ENCODE measurements around the gene TIMM17A.

The TIMM17A gene

GRCh38 chr1:201985355-201985754 lies 30.1 kb downstream of the TIMM17A start:
- DNase-seq, result no peak

GRCh38 chr1:201988601-201989000 lies 33.3 kb downstream of the TIMM17A start:
- no peak for DNase-seq

- DNase-seq, result no peak
Observed at GRCh38 chr1:201989354-201990128, 34.2 kb downstream of the TIMM17A start.

- no peak for DNase-seq
Observed at GRCh38 chr1:201990427-201990826, 35.1 kb downstream of the TIMM17A start.

GRCh38 chr1:201999625-202000238 lies 44.4 kb downstream of the TIMM17A start:
- peak in 1 of 5 donors; percentile 24 for DNase-seq

GRCh38 chr1:202002507-202002906 lies 47.2 kb downstream of the TIMM17A start:
- no peak for DNase-seq

DNA sequence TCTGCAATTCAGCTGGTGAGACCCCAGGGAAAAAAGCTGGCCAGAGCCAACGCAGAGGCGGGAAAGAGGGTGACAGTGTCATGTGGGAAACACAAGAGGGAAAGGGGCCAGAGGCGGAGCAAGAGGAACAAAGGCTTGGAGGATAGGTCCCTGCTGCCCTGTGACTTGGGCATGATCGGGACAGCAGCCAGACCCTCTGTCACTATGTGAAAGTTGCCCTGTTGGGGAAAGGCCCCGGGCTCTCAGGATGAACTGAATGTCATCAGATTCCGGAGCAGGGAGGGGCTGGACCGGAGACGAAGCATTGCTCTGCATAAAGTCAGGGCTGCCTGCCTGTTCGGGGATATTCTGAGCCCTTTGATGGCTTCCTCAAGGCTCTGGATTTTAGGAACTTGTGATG lies 49.4 kb downstream of the TIMM17A start:
- no peak for DNase-seq

GRCh38 chr1:202005958-202006357 lies 50.7 kb downstream of the TIMM17A start:
- DNase-seq, result no peak

DNA sequence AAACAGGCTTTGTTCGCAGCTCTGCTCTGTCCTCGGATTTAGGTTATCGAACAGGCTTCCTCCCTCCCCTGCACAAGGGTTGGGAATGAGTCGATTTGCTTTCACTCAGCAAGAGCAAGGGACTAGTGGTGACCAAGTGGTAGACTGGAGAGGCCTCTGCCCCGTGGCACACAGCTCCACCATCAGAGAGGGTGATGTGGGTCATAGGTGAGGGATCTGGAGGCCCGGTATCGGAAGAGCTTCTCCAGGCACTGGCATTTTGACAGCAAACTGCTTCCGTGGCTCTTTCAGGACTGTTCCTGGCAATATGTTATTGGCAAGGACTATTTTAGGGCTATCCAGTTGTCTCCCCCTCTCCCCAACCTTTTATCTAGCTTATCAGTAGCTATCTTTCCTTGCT lies 52.0 kb downstream of the TIMM17A start:
- DNase-seq, result no peak

DNA sequence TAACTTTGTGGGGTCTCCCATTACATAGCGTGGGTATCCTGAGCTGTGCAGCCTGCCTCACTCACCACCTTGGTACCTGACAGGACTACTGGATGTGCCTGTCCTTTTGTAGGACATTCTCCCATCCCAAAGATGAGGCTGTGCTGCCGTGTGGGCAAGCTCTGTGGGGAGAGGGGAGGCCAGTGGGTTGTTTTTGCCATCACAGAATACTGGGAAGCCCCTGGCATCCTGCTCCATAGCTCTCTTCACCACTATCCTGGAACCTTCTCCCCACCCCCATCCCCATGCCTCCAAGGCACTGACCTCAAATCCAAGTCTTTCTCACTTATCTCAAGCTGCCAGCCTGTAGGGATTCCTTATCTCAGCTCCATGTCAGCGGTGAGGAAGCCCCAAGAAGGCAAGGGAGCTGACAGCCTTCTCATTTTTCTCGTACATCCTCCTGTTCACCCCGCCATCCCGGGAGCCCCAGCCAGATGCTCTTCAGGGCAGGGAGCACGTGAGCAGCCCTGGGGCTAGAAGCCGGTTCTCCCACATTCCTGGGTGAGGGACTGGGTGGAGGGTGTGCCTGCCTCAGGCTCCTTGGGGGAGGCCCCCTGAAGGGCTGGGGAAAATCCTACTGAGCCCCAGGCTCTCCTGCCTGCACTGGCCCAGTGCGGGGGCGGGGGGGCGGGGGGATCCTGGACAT lies 52.6 kb downstream of the TIMM17A start:
- no peak for DNase-seq

GRCh38 chr1:202009326-202010179 lies 54.2 kb downstream of the TIMM17A start:
- peak in 4 of 5 donors; percentile 21 to 51 (median 36) for DNase-seq

DNA sequence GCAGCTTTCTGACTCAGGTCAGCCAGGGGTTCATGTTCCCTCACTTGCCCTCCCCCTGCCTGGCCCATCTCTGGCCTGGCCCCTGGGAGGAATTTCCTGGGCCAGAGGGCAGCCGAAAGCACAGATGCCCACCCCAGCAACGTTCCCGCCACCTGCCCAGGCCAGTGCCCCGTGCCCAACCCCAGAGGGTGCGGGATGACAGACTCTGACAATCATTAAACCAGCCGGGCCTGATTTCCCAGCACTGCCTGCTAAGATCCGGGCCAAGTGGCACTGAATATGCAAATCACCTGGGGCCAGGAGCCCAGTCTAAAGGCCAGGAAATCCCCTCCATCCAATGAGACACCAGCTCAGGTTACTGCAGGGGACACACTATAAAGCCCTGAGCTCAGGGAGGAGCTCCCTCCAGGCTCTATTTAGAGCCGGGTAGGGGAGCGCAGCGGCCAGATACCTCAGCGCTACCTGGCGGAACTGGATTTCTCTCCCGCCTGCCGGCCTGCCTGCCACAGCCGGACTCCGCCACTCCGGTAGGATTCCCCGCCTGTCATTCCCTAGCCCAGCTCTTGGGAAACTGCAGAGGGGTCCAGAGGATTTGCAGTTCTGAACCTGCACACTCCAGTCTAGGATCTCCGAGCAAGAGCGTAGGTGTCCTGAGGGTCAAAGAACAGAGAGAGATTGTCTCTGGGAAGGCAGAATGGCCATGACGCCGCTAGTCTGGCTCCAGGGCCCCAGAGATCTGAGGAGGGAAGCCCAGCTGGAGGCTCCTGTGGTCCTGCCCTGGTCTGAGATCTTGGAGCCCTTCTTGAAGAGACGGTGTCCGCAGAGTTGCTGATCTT lies 55.1 kb downstream of the TIMM17A start, which contains the start of gene ELF3:
Gene ELF3, plus strand, starts transcription at position 408 of the 836 bp plus-strand sequence. CDS start 550 bp downstream, outside the sequence.
- no peak for DNase-seq

- no peak for DNase-seq
Observed at GRCh38 chr1:202011994-202012393, 56.7 kb downstream of the TIMM17A start.

DNA sequence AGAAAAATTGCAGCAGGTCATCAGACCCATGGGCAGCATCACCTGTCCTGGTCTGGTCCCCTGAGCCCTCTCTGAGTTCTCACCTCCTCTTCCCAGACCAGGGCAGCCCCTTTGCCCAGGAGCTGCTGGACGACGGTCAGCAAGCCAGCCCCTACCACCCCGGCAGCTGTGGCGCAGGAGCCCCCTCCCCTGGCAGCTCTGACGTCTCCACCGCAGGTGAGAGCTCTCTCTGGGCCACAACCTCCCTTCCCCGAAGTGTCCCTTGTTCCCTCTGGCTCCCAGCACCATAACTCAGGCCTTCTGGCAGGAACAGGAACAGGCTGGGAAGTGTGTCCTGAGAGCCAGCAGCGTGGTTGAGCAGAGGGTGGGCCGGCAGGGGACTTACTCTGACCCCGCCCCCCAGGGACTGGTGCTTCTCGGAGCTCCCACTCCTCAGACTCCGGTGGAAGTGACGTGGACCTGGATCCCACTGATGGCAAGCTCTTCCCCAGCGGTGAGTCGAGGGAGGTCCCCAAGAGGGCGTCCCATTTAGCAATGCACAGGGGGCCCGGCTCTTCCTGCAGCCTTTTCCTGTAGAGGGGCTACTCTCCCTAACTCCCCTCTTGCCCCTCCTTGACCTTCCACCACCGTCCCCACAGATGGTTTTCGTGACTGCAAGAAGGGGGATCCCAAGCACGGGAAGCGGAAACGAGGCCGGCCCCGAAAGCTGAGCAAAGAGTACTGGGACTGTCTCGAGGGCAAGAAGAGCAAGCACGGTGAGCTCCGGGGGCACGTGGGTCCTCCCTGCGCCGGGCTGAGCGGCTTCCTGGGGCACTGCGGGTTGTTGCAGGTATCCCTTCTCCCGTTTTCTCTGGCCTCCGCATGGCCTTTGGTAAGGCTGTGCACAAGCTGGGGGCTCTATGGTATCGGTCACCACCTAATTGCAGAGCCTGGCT lies 57.5 kb downstream of the TIMM17A start:
- DNase-seq, result no peak

GRCh38 chr1:202013603-202014002 lies 58.3 kb downstream of the TIMM17A start:
- no peak for DNase-seq

GRCh38 chr1:202014060-202014459 lies 58.8 kb downstream of the TIMM17A start:
- DNase-seq, result no peak

GRCh38 chr1:202014915-202015661 lies 59.8 kb downstream of the TIMM17A start:
- no peak for DNase-seq

DNA sequence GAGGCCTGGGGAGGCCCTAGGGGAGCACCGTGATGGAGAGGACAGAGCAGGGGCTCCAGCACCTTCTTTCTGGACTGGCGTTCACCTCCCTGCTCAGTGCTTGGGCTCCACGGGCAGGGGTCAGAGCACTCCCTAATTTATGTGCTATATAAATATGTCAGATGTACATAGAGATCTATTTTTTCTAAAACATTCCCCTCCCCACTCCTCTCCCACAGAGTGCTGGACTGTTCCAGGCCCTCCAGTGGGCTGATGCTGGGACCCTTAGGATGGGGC lies 60.3 kb downstream of the TIMM17A start:
- no peak for DNase-seq

DNA sequence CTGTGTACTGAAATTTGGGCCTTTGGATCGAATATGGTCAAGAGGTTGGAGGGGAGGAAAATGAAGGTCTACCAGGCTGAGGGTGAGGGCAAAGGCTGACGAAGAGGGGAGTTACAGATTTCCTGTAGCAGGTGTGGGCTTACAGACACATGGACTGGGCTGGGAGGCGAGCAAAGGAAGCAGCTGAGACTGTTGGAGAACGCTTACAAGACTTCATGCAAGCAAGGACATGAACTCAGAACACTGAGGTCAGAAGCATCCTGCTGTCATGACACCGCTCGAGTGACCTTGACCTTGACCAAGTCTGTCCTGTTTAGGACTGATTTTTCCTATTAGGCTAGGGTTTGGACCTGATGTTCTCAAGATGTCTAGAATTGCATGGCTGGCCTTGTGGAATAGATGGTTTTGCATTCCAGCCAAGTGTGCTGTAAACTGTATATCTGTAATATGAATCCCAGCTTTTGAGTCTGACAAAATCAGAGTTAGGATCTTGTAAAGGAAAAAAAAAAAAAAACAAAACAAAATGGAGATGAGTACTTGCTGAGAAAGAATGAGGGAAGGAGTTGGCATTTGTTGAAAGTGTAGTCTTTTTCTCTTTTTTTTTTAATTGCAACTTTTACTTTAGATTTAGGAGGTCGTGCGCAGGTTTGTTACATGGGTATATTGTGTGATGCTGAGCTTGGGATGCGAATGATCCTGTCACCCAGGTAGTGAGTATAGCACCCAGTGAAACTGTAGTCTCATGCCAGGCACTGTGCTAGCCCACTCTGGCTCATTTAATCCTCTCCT lies 60.9 kb downstream of the TIMM17A start:
- DNase-seq, result no peak
